ENCODE data around the gene TRPM5.

The TRPM5 gene

DNA sequence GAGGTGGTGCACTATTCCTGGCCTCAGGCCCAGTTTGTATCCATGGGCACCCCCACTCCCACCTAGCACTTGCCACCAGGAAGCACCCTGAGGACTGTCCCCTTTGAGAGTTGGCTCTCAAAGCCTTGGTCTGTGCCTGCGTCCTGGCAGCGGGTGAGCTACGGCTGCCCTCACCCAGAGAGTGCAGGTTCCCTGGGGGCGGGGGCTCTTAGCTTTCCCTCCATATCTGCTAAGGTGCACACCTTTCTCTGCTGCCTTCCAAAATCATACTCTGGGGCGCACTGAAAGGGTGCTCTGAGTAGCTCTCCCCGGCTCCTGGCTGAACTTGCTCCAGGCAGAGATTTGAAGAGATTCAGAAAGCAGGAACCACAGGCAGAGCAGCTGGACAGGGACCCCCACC is 7.6 kb upstream of the TRPM5 start:
- no peak for DNase-seq

DNA sequence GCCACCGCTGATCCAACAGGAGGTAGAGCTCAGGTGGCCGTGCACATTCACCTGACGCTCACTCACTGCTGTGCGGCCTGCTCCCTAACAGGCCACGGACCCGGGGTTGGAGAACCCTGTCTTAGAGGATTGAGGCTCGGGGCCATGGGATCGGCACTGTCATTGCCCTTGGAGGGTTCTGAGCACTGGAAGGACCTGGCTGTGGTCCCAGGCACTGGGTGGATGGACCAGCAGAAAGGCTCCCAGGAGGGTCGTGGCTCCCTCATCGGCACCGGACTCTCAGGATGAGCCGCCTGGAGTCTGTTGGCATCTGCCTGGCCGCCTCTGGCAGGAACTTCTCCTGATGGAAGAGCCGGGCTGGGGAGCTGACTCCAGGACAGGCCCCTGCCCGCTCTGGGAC is 7.0 kb upstream of the TRPM5 start:
- no peak for DNase-seq

DNA sequence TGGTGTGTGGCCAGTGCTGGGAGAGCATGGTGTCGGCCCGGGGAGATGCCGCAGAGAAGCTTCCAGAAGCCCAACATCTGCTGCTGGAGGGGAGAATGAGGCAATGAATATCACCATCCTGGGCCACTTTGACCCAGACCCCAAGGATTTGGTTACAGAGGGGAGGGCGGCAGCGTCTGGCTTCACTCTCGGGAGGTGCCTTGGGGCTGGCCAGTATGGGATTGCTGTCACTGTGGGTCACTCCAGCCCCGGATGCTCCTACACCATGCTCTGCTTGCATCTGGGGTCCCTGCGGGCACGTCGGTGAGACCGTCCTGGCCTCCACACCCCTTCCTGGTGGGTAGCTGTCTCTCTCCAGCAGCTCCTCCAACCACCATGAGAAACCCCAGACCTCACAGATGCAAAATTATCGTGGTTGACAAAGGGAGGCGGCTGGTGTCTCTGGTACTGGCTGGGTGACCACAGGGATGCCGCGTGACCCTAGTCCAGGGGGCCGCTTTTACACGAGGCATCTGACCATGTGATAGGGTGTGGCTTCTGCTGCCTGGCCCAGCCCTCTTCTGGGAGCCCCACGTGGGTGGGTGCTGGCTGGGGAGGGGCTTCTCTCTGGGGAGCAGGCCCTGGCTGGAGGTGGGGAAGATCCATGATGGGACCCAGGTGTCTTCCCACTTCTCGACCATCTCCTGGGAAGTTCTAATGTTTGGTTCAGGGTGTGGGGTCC is 6.2 kb upstream of the TRPM5 start:
- no peak for DNase-seq

DNA sequence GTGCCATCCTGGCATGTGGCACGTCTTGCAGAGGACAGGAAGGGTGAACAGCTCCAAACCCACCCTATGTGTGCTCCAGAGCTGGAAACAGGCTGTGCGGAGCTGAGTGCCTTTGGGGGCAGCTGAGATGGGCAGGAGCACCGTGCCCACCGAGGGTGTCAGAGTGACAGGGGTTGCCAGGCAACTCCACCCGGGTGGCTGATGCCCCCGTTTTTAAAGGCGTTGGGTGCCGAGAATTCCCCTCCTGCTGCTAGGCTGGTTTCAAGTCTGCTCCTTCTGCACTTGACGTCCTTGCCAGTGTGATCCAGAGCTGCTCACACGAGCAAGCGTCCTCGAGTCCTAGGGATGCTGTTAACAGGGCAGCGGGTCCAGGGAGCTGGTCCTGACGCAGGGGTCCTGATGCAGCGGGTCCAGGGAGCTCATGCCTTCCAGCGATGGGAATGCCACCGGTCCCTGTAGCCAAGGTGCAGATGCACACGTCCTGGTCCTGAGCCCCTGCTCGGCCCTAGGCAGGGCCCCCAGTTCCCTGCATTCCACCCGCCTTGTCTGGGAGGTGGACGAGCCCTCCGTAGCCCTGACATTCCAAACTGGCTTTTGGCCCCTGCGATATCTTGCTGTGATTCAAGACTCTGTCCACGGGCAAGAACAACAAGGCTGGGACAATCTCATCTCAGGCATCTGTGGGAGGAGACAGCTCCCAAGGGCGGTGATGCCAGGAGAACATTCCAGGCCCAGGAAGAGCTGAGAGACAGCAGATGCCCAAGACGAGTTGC is 5.4 kb upstream of the TRPM5 start:
- DNase-seq: no peak

DNA sequence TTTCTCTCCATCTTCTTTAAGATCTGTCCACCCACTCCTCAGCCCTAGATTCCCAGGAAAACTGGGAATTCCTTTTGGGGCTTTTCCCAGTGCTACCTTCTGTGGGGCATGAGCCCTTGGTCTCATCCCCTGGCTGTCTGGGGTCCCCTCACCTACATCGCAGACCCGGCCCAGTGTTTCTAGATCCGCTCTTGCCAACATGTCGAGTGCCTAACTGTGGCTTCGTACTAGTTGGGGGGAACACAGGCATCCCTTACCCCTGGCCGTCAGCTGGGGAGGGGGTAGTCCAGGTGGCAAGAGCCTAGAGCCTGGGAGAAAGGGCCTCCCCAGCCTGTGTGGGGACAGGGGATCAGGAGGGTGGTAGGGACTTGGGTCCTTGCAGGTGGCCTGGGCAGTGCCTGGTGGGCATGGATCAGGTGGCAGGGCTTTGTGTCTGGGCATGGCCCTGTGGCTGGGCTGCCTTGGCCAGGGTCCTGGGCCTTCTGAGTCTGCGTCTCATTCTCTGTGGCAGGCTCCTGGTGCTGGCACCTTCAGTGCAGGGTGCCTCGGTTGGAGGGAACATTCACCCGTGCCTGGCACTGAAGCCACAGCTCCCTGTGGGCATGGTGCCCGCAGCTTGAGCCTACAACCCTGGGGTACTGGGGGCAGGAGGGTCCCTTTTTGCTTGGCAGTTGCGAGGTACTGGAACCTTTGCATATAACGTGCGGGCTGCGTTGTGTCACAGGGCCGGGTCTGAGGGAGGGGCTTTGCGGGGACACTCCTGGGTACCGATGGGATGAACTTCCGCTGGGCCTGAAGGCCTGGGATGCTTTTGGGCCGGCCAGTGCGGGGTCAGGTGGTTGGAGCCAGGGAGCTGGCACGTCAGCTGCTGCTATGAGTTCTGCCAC is 4.6 kb upstream of the TRPM5 start:
- DNase-seq: no peak

DNA sequence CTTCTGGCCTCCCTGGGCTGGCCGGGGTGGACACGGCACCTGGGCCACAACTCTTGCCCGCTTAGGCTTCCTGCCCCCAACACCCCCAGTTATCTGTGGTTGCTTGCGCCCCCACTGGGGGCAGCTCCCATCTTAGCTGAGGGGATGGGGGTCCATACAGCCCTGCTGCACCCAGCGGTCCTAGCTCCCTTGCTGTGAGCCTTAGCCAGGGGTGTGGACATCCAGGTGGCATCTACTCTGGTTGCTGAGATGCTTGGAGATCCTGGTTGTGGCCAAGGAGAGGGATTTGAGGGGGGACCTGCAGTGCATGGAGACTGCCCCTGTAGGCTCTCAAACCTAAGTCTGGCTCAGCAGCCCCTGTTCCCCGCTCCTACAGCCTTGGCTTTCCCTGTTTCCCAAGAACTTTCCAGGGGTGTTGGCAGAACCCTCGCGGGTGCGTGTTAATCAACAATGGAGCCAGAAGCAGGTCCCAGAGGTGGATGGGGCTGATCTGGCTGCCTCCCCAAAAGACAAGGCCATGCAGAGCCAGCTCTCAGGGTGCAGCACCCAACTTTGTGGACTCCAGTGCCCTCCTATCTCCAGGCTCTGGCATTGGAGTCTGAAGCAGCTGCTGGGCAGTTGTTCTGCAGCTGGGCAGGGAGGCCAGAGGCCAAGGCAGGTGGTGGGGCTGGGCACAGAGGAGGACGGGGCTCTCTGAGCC is 3.8 kb upstream of the TRPM5 start:
- DNase-seq: no peak

DNA sequence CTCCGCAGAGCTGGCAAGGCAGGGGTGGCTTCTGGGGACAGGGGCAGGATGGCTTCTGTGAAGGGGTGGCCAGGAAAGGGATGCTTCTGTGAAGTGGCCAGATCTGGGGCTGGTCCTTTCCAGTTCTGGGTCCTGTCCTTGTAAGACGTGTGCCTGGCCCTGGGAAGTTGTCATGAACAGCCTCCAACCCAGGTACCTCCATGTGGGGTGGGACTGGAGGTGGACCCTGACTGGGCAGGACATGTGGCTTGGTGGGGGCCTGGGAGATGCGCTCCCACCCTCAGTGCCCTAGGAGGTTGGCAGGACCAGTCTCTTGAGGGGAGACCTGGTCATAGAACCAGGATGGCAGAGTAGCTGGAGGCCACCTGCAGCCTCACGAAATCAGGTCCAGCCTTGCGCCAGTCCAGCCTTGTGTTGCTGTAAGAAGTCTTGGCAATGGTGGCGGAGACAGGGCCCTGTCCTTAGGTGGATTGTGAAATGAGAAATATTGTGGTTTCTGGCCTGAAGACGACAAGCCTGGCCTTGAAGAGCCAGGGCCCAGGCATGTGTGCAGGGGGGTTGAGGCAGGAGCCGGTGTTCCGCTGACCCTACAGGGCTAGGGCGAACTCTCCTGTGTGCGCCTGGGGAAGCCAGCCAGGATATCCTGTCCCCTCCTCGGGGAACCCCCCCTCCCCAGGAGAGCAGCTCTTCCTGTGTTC is 3.1 kb upstream of the TRPM5 start:
- no peak for DNase-seq

DNA sequence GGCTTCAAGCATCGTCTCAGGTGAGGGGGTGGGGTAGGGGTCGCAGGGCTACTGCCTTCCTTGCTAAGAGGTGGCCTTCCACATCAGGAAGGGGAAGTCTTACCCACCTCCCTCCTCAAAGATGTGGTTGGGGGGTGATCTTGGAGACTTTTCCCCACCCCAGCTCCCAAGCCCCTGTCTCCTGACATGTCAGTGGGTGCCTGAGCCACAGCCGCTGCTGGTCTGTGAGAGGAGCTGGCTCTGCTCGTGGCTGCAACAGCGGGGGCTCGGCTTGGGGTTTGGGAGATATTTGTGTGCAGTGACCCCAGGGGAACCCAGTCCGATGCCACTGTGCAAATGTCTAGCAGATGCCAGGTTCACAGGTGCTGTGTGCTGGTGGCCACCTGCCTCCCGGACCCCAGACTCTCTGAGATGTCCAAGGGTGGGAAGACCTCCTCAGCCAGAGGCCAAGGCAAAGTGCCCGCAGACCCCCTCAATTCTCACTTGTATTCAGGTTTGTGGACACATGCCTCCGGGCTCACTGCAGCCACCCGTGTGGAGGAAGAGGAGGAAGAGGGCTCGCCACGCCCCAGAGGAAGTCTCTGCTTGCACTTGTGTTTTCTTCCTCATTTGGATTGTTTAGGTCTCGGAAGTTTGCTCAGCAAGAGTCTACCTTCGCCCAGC is 2.4 kb upstream of the TRPM5 start:
- DNase-seq: no peak

DNA sequence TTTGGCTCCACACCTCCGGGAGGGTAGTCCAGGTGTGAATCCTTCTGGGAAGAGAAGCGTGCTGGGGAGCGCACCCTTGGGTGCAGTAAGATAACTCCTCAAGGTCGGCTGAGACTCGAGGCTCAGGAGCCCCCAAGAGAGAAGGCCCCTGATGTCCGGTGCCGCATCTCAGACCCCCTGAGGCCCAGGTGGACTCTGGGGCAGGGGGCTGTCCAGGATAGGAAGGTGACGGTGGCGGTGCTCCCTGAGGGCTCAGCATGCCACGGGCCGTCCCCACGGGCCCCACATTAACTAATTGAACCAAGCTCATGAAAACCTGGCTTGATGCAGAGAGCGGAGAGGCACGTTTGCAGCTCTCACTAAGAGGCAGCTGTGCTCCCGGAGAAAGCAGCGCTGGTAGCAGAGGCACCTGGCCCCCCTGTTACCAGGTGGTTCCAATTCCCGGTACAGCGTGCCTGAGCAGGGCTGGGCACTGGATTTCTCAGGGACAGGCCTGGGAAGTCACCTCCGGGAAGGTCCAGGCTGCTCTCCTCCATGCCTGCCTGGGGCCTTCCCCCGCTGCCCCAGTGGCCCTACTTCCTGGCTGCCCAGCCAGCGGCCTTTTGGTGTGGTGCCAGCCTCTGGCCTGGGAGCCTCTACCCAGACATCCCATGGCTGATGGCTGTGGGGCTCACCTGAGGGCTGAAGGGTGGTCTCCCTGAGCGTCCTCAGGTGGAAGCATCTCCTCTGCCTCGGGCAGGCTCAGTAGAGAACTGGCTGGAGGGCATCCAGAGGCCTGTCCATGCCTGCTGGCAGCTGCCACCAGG is 1.6 kb upstream of the TRPM5 start:
- DNase-seq: no peak

DNA sequence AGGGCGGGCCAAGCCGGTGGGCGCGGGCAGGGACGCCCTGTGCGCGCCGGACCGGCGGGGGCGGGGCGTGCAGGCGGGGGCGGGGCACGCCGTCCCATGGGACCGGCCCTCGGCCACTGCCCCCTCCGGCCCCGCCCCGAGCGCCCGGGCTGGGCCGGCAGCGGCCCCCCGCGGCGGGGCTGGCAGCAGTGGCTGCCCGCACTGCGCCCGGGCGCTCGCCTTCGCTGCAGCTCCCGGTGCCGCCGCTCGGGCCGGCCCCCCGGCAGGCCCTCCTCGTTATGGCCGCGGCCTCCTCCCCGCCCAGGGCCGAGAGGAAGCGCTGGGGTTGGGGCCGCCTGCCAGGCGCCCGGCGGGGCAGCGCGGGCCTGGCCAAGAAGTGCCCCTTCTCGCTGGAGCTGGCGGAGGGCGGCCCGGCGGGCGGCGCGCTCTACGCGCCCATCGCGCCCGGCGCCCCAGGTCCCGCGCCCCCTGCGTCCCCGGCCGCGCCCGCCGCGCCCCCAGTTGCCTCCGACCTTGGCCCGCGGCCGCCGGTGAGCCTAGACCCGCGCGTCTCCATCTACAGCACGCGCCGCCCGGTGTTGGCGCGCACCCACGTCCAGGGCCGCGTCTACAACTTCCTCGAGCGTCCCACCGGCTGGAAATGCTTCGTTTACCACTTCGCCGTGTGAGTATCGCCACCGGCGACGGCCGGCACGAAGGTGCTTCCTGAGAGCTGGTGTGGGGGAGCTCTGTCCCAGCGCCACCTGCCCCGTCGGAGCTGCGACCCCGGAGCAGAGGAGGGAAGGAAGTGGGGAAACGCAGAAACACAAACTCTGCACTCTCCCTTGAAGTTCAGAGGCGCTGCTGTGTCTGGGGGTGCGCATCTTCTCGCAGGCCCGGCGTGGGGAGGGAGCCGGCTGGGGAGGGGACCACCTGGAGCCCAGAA is 769 bp upstream of the TRPM5 start, which contains the start of gene KCNQ1:
Gene KCNQ1 (plus strand): TSS at position 188 of the 925 bp plus-strand sequence. CDS start 91 bp downstream, at position 279.
- peak; percentile 28 for DNase-seq

DNA sequence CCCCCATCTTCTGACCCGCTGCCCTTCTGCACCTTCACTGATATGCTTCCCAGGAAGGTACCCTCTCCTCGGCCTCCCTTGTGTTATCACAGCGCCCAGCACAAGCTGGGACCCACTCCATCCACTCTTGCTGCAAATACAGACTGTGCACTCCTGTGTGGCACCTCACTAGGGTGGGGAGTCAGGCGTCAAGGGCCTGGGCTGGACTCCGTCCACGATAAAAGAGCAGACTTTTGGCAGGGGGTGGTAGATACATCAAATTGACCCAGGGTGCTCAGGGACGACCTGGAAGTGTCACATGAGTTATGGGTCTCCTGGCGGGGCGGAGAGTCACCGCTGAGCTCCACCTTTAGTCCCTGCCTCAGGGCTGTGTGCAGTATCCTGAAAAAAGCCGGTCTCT is 908 bp downstream of the TRPM5 start:
- DNase-seq: no peak

DNA sequence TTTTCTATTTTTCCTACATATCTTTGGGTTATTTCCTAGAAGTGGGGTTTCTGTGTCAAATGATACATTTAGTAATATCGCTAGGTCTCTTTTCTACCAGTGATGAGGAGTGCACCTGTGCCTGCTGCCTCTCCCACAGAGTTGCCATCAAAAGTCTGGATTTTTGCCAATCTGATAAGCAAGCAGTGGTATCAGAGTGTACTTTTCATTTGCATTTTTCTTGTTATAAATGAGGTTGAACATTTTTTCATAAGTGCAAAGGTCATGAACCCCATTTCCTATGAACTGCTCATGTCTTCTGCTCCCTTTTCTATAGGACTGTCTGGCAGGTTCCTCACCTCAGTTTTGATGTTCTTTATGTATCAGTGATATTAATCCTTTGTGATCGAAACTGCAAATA is 1.7 kb downstream of the TRPM5 start:
- no peak for DNase-seq

DNA sequence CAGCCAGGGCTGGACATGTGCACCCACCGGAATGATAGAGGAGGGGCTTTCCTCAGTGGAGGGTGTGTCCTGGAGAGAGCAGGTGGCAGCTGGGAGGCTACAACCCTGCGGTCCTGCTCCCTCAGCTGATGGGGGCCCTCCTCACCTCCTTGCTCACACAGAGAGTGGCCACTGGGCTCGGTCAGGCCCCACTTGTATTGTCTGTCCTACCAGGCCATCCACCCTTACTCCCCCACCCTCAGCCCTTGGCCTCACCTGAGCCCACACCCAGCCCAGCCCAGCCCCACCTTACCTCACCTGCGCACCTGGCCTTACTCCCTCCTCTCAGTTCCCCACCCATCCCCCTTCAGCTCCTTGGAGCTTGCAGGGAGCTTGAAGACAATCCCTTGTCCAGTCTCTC is 3.1 kb downstream of the TRPM5 start:
- DNase-seq: no peak

DNA sequence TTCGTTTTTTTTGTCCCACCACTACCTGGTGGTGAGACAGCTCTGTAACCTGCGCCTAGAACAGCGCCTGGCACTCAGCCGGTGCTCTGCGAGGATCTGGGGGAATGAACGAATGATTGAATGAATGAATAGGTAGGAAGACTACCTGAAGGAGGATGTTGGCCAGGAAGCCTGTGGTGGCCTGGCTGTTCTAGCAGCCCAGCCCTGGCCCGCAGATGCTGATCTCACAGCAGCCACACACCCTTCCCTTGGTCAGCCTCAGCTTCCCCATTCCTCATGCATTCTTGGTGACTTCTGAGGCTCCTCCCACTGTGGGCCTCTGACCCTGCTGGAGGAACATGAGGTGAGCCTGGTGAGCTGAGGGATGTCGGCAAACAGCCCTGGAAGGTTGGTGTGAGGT is 3.7 kb downstream of the TRPM5 start:
- no peak for DNase-seq

DNA sequence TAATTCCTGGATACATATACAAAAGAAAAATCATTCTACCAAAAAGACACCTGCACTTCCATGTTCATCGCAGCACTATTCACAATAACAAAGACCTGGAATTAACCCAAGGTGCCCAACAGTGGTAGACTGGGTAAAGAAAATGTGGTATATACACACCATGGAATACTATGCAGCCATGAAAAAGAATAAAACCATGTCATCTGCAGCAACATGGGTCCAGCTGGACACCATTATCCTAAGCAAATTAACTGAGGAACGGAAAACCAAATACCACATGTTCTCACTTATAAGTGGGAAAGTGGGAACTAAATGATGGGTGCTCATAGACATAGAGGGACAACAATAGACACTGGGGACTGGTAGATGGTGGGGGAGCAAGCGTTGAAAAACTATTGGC is 4.5 kb downstream of the TRPM5 start:
- no peak for DNase-seq

DNA sequence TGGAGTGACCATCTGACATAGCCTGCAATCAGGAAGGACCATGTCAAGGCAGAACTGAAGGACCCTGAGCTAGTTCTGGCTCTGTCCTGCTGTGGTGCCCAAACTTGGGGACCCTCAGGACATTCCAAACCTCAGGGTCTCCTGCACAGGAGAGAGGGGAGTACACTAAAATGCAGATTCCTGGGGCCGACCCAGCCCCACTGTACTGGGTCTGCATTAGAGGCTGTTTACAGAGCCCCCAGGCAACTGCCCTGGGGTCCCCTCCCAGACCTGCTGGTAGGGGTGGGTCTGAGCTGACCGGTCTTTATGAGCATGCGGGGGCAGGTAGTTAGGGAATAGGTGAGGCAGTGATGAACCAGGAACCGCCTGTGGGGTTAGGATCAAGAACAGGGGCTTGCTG is 6.8 kb downstream of the TRPM5 start:
- DNase-seq: no peak

DNA sequence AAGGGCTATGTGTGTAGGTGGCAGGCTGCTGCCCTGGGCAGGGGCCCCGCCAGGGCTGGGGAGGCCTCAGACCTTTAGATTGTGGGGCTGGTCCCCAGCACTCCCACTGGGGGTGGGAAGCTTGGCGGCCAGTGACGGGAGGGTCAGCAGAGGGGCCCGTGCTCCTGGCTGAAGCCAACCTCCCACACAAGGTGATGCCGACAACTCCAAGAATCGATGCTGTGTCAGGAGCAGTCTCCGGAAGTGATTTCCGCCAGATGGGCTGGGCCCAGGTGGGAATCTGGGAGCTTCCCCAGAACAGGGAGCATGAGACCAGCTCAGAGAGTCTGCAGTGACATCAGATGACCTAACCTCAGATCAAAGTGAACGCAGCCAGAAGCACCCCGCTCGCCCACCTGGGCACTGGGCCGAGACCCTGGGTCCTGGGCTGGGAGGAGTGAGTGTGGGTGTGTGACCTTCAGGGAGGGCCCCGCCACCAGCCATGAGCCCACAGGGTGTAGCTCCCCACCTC is 7.7 kb downstream of the TRPM5 start:
- DNase-seq: no peak

DNA sequence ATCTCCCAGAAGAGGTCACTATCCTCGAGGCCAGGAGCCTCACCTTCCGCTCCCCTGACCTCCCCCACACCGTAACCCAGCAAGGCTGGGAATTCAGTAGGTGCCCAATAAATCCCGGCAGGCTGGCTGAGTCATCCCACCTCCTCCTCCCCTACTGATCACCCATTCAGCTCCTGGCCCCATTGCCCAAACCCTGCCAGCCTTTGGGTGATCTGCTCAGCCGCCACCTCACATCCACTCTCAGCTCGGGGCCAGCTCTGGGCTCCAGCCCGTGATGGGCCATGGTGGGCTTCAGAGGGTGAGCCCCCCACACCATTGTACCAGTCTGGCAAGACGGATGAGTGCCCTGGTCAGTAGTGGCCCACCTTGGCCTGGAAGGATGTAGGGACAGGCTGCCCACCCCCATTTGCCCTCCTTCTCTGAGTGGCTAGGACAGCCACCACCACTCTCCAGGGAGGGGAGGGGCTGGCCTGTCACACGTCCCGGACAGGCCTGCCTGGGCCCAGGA is 8.2 kb downstream of the TRPM5 start:
- no peak for DNase-seq
